ENCODE results near the gene RUSC1. TPM values are rescaled to one million over a fixed set of nuclear protein-coding genes. Genes with fewer than 3 reads are reported as not detected.
A peak's percentile ranks its signal among the peaks of the same experiment; 100 is the strongest.

The RUSC1 gene
- total RNA-seq, 1 donor from 2014 or later = 35.4 TPM

GRCh38 chr1:155308493-155309422, 11.9 kb upstream of the RUSC1 start, which contains the start of gene FDPS:
TSS of gene FDPS (plus strand) at chr1:155308866. CDS start at chr1:155309790, 924 bp downstream.
- Mint-ChIP-seq H3K36me3 (ENCODE audit: unreplicated experiment) (peaks cover 7% of the 10 kb centered on the region), H3K4me1 (ENCODE audit: unreplicated experiment) (peaks cover 26% of the 10 kb centered on the region), H3K9me3 (ENCODE audit: unreplicated experiment) (no peaks in the 10 kb centered on the region), H3K4me3 (ENCODE audit: unreplicated experiment) (peak within 1 kb of the TSS; percentile 97), H3K27ac (ENCODE audit: unreplicated experiment) (peak within 1 kb of the TSS; percentile 94), H3K27me3 (ENCODE audit: unreplicated experiment) (no peaks in the 10 kb centered on the region)
- peak; percentile 98 for DNase-seq (ENCODE audit: extremely low spot score, unreplicated experiment)
- no peak for TF ChIP-seq CTCF (IDR thresholded peaks at IDR 0.05)

- peaks cover 26% of the 10 kb centered on the region for H3K4me1 Mint-ChIP-seq (ENCODE audit: unreplicated experiment)
- no peaks in the 10 kb centered on the region for H3K9me3 Mint-ChIP-seq (ENCODE audit: unreplicated experiment)
- no peak for TF ChIP-seq CTCF (IDR thresholded peaks at IDR 0.05)
Measured at GRCh38 chr1:155309423-155310021, 11.2 kb upstream of the RUSC1 start.

GRCh38 chr1:155313261-155313660, 7.4 kb upstream of the RUSC1 start:
- Mint-ChIP-seq H3K27me3 (ENCODE audit: unreplicated experiment) (no peaks in the 10 kb centered on the region), H3K4me1 (ENCODE audit: unreplicated experiment) (peaks cover 18% of the 10 kb centered on the region), H3K36me3 (ENCODE audit: unreplicated experiment) (peaks cover 7% of the 10 kb centered on the region), H3K9me3 (ENCODE audit: unreplicated experiment) (no peaks in the 10 kb centered on the region), H3K4me3 (ENCODE audit: unreplicated experiment) (no peak overlapping the region), H3K27ac (ENCODE audit: unreplicated experiment) (no peak overlapping the region)
- DNase-seq (ENCODE audit: extremely low spot score, unreplicated experiment) = no peak
- no peak for TF ChIP-seq CTCF (IDR thresholded peaks at IDR 0.05)

More at GRCh38 chr1:155309423-155310021, 11.2 kb upstream of the RUSC1 start:
- no peak for DNase-seq (ENCODE audit: extremely low spot score, unreplicated experiment)
- Mint-ChIP-seq H3K27ac (ENCODE audit: unreplicated experiment) (peak overlapping the region; percentile 94), H3K27me3 (ENCODE audit: unreplicated experiment) (no peaks in the 10 kb centered on the region), H3K4me3 (ENCODE audit: unreplicated experiment) (peak overlapping the region; percentile 97), H3K36me3 (ENCODE audit: unreplicated experiment) (peaks cover 7% of the 10 kb centered on the region)

GRCh38 chr1:155316922-155317321, 3.8 kb upstream of the RUSC1 start:
- no peaks in the 10 kb centered on the region for H3K27me3 Mint-ChIP-seq (ENCODE audit: unreplicated experiment)
- no peak overlapping the region for H3K4me3 Mint-ChIP-seq (ENCODE audit: unreplicated experiment)
- H3K9me3 Mint-ChIP-seq (ENCODE audit: unreplicated experiment) = no peaks in the 10 kb centered on the region
- H3K4me1 Mint-ChIP-seq (ENCODE audit: unreplicated experiment) = peaks cover 18% of the 10 kb centered on the region
- H3K36me3 Mint-ChIP-seq (ENCODE audit: unreplicated experiment) = peaks cover 12% of the 10 kb centered on the region
- no peak overlapping the region for H3K27ac Mint-ChIP-seq (ENCODE audit: unreplicated experiment)
- no peak for DNase-seq (ENCODE audit: extremely low spot score, unreplicated experiment)
- no peak for TF ChIP-seq CTCF (IDR thresholded peaks at IDR 0.05)

- DNase-seq (ENCODE audit: extremely low spot score, unreplicated experiment) = no peak
- no peaks in the 10 kb centered on the region for H3K27me3 Mint-ChIP-seq (ENCODE audit: unreplicated experiment)
- no peak for TF ChIP-seq CTCF (IDR thresholded peaks at IDR 0.05)
- no peak overlapping the region for H3K27ac Mint-ChIP-seq (ENCODE audit: unreplicated experiment)
- no peaks in the 10 kb centered on the region for H3K9me3 Mint-ChIP-seq (ENCODE audit: unreplicated experiment)
- H3K36me3 Mint-ChIP-seq (ENCODE audit: unreplicated experiment) = peaks cover 10% of the 10 kb centered on the region
- H3K4me1 Mint-ChIP-seq (ENCODE audit: unreplicated experiment) = peaks cover 25% of the 10 kb centered on the region
- H3K4me3 Mint-ChIP-seq (ENCODE audit: unreplicated experiment) = no peak overlapping the region
Measured at GRCh38 chr1:155318082-155318481, 2.6 kb upstream of the RUSC1 start.

All from osteocyte (in vitro differentiated cells).